Spleen (tissue), 11 donors: ENCODE data around the gene ABCA7. TPM values are rescaled to one million over a fixed set of nuclear protein-coding genes. Genes with fewer than 3 reads are reported as not detected.

Experiments used
- DNase-seq: peaks from one replicate; pipeline ENCODE4 v3.0.0-alpha.2; 2020
- H3K27ac ChIP-seq, 8 donors: fragments of 200-600 bp; sonication (generic) in 7 of 8; 1 replicate in 4 of 8; 2 replicates in 4 of 8; pipeline versions ENCODE4 v1.5.0 to v1.8.0; 2016 to 2021; ENCODE audit warnings: inconsistent platforms in 4 of 8, mild to moderate bottlenecking in 4 of 8, moderate library complexity in 1 of 8
- H3K27me3 ChIP-seq, 7 donors: fragments of 200-600 bp; sonication (generic) in 6 of 7; replicated peaks in 1 of 7; 1 replicate in 4 of 7; 2 replicates in 3 of 7; pipeline versions ENCODE4 v1.5.0 to v1.8.0; 2016 to 2021; ENCODE audit warnings: inconsistent platforms in 3 of 7, mild to moderate bottlenecking in 1 of 7
- H3K36me3 ChIP-seq, 6 donors: fragments of 200-600 bp; sonication (generic) in 5 of 6; 1 replicate in 4 of 6; 2 replicates in 2 of 6; pipeline versions ENCODE4 v1.5.0 to v1.8.0; 2016 to 2021; ENCODE audit warnings: inconsistent platforms in 2 of 6
- H3K4me1 ChIP-seq, 6 donors: fragments of 200-600 bp; sonication (generic) in 5 of 6; 1 replicate in 3 of 6; 2 replicates in 3 of 6; pipeline versions ENCODE4 v1.5.0 to v1.8.0; 2016 to 2021; ENCODE audit warnings: inconsistent platforms in 3 of 6
- H3K4me3 ChIP-seq, 8 donors: fragments of 200-600 bp; sonication (generic) in 7 of 8; 1 replicate in 4 of 8; 2 replicates in 4 of 8; pipeline versions ENCODE4 v1.5.0 to v1.8.0; 2016 to 2021; ENCODE audit warnings: inconsistent platforms in 4 of 8, mild to moderate bottlenecking in 4 of 8, moderate library complexity in 2 of 8
- H3K9me3 ChIP-seq, 8 donors: fragments of 200-600 bp; sonication (generic) in 7 of 8; 1 replicate in 4 of 8; 2 replicates in 4 of 8; pipeline versions ENCODE4 v1.5.0 to v1.8.0; 2016 to 2021; ENCODE audit warnings: inconsistent platforms in 4 of 8
- CTCF ChIP-seq, 11 experiments: fragments of 200-600 bp in 7 of 11; fragments of 450-650 bp in 4 of 11; sonication (generic) in 4 of 11; IDR thresholded peaks in 8 of 11; conservative IDR thresholded peaks in 3 of 11; 1 replicate in 7 of 11; 2 replicates in 4 of 11; pipeline versions ENCODE4 v1.4.0 to v1.8.0; 2016 to 2021; ENCODE audit warnings: antibody characterized with exemption in 11 of 11, inconsistent platforms in 4 of 11, mild to moderate bottlenecking in 1 of 11
- POLR2A ChIP-seq, 3 donors: fragments of 450-650 bp; IDR thresholded peaks; one replicate each; pipeline ENCODE4 v1.5.1; 2017; ENCODE audit warnings: antibody characterized with exemption in 3 of 3, mild to moderate bottlenecking in 1 of 3
- POLR2AphosphoS5 ChIP-seq, 3 donors: sonication (generic); formaldehyde crosslinking; IDR thresholded peaks; one replicate each; pipeline ENCODE4 v1.5.1; 2017; ENCODE audit warnings: antibody characterized with exemption in 3 of 3
- WGBS, 5 donors: extraction: QIAGEN DNeasy Blood & Tissue Kit in 3 of 5; methylation state at CpG; one replicate each; pipeline versions ENCODE4 v1.1.5 to v1.1.7; 2013 to 2018; 5-methylcytosine and 5-hydroxymethylcytosine counted together
- intact Hi-C: fragments of 100-400 bp; cut with DNase I; formaldehyde crosslinking; loops from one replicate; pipeline ENCODE4 v1.15.0; 2023; ENCODE audit warnings: low total_unique reads
- polyA plus RNA-seq, 3 donors: library from polyadenylated mRNA; stranded (reverse); fragments of 200-250 nt; gene quantifications; one replicate each; pipeline ENCODE4 v1.2.1, GENCODE V29; 2013
- total RNA-seq, 7 donors: library from RNA; depleted of rRNA in 3 of 7; stranded (reverse); fragments of >200 nt in 3 of 7; fragmentation: NEBNext Ultra II Directional in 4 of 7; extraction: Animal tissue kit (Norgen Biotek cat#: 25700) in 4 of 7; gene quantifications; one replicate each; pipeline versions ENCODE4 v1.1.0 to v1.2.1, GENCODE V29; 2016 to 2021
- donor health status: healthy with polysubstance abuse.
- donor health status: DM: no; HTN: no; CAD: no; lungs with moderate emphysema.
- donor health status: DM: no; HTN: no; CAD: no.
- donor health status: Bipolar disorder and iron deficiency.
- donor health status: healthy.
- donor health status: DM: no; HTN: no; CAD: no.
- donor health status: DM: yes; HTN: yes; CAD: no.

Gene ABCA7
- total and polyA plus RNA-seq, 10 donors = 64.6 to 197 (median 102) TPM

- peaks cover 0 to 39% (median 19%) of the 10 kb centered on the region in 6 donors for H3K36me3 ChIP-seq
- no peaks in the 10 kb centered on the region for H3K9me3 ChIP-seq
- intact Hi-C loops = no loop called here
- H3K4me1 ChIP-seq = peaks cover 48 to 86% (median 76%) of the 10 kb centered on the region in 6 donors
- H3K27me3 ChIP-seq = peaks cover 0 to 18% (median 0%) of the 10 kb centered on the region in 7 donors
- peak within 1 kb of the TSS; percentile 77 to 97 (median 87) for H3K4me3 ChIP-seq
- peak within 1 kb of the TSS; percentile 80 to 98 (median 95) for H3K27ac ChIP-seq
- peak; percentile 96 for DNase-seq
- no peak for TF ChIP-seq POLR2A (IDR thresholded peaks at IDR 0.05)
- TF ChIP-seq POLR2AphosphoS5 (IDR thresholded peaks at IDR 0.05) = peak; percentile 86 to 91 (median 89)
- WGBS, 5 donors = 2 to 9% (median 4%) methylated on average over 4 to 61 of the region's 61 CpGs
Measured at GRCh38 chr19:1066748-1067340, 26.9 kb downstream of the ABCA7 start, which contains the start of gene ARHGAP45. TSS of gene ARHGAP45 (plus strand) at chr19:1067167. CDS start at chr19:1067406, 239 bp downstream.

- H3K27ac ChIP-seq = peak overlapping the region; percentile 80 to 98 (median 95)
- peak; percentile 92 for DNase-seq
- H3K9me3 ChIP-seq = no peaks in the 10 kb centered on the region
- WGBS, 5 donors = 1 to 10% (median 2%) methylated on average over 14 to 38 of the region's 38 CpGs
- peaks cover 48 to 92% (median 82%) of the 10 kb centered on the region in 6 donors for H3K4me1 ChIP-seq
- peak overlapping the region; percentile 77 to 97 (median 87) for H3K4me3 ChIP-seq
- H3K36me3 ChIP-seq = peaks cover 0 to 39% (median 24%) of the 10 kb centered on the region in 6 donors
- intact Hi-C loops = no loop called here
- TF ChIP-seq CTCF (IDR thresholded peaks at IDR 0.05 in 8 of 11, conservative IDR thresholded peaks at IDR 0.05 in 3 of 11) (no peak), POLR2A (IDR thresholded peaks at IDR 0.05) (no peak), POLR2AphosphoS5 (IDR thresholded peaks at IDR 0.05) (no peak)
- H3K27me3 ChIP-seq = peaks cover 0 to 18% (median 0%) of the 10 kb centered on the region in 7 donors
Measured at GRCh38 chr19:1067341-1067957, 27.5 kb downstream of the ABCA7 start.

- Histone ChIP-seq H3K4me3 (peak overlapping the region; percentile 77 to 97 (median 87)), H3K4me1 (peaks cover 54 to 100% (median 91%) of the 10 kb centered on the region in 6 donors), H3K9me3 (no peaks in the 10 kb centered on the region), H3K36me3 (peaks cover 0 to 48% (median 33%) of the 10 kb centered on the region in 6 donors), H3K27ac (peak overlapping the region; percentile 80 to 98 (median 95)), H3K27me3 (peaks cover 0 to 18% (median 0%) of the 10 kb centered on the region in 7 donors)
- intact Hi-C loops = no loop called here
- peak; percentile 97 for DNase-seq
- TF ChIP-seq CTCF (IDR thresholded peaks at IDR 0.05 in 8 of 11, conservative IDR thresholded peaks at IDR 0.05 in 3 of 11) (no peak), POLR2A (IDR thresholded peaks at IDR 0.05) (peak in 1 of 3 donors; percentile 57), POLR2AphosphoS5 (IDR thresholded peaks at IDR 0.05) (peak; percentile 56 to 78 (median 64))
- 13 to 29% (median 17%) methylated on average over 21 to 45 of the region's 45 CpGs for WGBS, 5 donors
Measured at GRCh38 chr19:1068009-1069001, 28.4 kb downstream of the ABCA7 start.
